ENCODE measurements around the gene ISCA2. TPM values are rescaled to one million over a fixed set of nuclear protein-coding genes. Genes with fewer than 3 reads are reported as not detected.

The ISCA2 gene
- total and polyA plus RNA-seq, 2 donors (not counting 1 experiment from before 2014, with no cell fraction given), result 11.7 to 32.1 TPM

- peaks cover 68% of the 10 kb centered on the region for H3K36me3 ChIP-seq (ENCODE audit: control insufficient read depth, insufficient read depth, low read length)
- H4K20me1 ChIP-seq (ENCODE audit: control insufficient read depth, extremely low read depth, insufficient read depth, low read length), result no peaks in the 10 kb centered on the region
- H3K27me3 ChIP-seq (ENCODE audit: control insufficient read depth, insufficient read depth, low read length), result no peaks in the 10 kb centered on the region
Observed at GRCh38 chr14:74505831-74506230, 12.3 kb downstream of the ISCA2 start.

DNA sequence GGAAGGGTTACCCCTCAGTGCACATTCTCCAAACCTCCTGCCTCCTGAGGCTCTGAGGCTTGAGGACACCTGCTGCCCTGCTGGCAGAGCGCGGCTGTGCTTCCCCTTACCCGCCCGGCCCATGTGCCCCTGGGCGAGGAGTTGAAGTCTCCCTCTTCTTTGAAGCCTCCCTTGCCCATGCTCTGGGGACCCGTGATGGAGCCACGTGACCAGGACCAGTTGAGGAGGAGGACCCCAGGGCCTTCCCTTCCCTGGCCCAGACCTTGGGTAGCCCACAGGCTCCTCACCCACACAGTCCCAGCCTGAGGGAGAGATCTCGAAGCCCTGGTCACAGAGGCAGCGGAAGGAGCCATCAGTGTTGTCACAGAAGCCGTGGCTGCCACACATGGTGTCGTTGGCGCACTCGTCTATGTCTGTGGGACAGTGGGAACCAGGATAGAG, 12.9 kb downstream of the ISCA2 start:
- H3K27ac ChIP-seq (ENCODE audit: insufficient read depth, low read length), result no peak overlapping the region
- TF ChIP-seq, protein P1, sequence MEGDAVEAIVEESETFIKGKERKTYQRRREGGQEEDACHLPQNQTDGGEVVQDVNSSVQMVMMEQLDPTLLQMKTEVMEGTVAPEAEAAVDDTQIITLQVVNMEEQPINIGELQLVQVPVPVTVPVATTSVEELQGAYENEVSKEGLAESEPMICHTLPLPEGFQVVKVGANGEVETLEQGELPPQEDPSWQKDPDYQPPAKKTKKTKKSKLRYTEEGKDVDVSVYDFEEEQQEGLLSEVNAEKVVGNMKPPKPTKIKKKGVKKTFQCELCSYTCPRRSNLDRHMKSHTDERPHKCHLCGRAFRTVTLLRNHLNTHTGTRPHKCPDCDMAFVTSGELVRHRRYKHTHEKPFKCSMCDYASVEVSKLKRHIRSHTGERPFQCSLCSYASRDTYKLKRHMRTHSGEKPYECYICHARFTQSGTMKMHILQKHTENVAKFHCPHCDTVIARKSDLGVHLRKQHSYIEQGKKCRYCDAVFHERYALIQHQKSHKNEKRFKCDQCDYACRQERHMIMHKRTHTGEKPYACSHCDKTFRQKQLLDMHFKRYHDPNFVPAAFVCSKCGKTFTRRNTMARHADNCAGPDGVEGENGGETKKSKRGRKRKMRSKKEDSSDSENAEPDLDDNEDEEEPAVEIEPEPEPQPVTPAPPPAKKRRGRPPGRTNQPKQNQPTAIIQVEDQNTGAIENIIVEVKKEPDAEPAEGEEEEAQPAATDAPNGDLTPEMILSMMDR (conservative IDR thresholded peaks at IDR 0.05 in 1 of 2, IDR thresholded peaks at IDR 0.05 in 1 of 2; ENCODE audit: low read depth in 1 of 2, low read length in 2 of 2), result no peak
- TF ChIP-seq EZH2 (IDR thresholded peaks at IDR 0.05; ENCODE audit: low read length, missing control alignments), result no peak

More at GRCh38 chr14:74505831-74506230, 12.3 kb downstream of the ISCA2 start:
- TF ChIP-seq, protein P1 (conservative IDR thresholded peaks at IDR 0.05 in 1 of 2, IDR thresholded peaks at IDR 0.05 in 1 of 2; ENCODE audit: low read depth in 1 of 2, low read length in 2 of 2), result no peak
- no peak for TF ChIP-seq EZH2 (IDR thresholded peaks at IDR 0.05; ENCODE audit: low read length, missing control alignments)
- Histone ChIP-seq H3K9me3 (ENCODE audit: control insufficient read depth, insufficient read depth, low read depth, low read length) (no peaks in the 10 kb centered on the region), H3K4me2 (ENCODE audit: extremely low read depth, insufficient read depth, low read length) (no peak overlapping the region), H3K4me3 (replicated peaks in 1 of 4; ENCODE audit: control extremely low read depth in 1 of 4, insufficient read depth in 1 of 4, low read depth in 3 of 4, low read length in 4 of 4) (no peak overlapping the region), H2AFZ (ENCODE audit: low read length) (no peak overlapping the region), H3K27ac (ENCODE audit: insufficient read depth, low read length) (no peak overlapping the region), H3K4me1 (ENCODE audit: control insufficient read depth, extremely low read depth, insufficient read depth, low read length) (peaks cover 7% of the 10 kb centered on the region), H3K9ac (ENCODE audit: insufficient read depth, low read length) (no peak overlapping the region), H3K79me2 (ENCODE audit: control insufficient read depth, insufficient read depth, low read length) (no peaks in the 10 kb centered on the region)
- DNase-seq (ENCODE audit: low read depth in 2 of 2), result no peak

GRCh38 chr14:74507085-74507484, 13.5 kb downstream of the ISCA2 start:
- H2AFZ ChIP-seq (ENCODE audit: low read length), result no peak overlapping the region
- TF ChIP-seq, protein P1 (conservative IDR thresholded peaks at IDR 0.05 in 1 of 2, IDR thresholded peaks at IDR 0.05 in 1 of 2; ENCODE audit: low read depth in 1 of 2, low read length in 2 of 2), result no peak
- no peak for TF ChIP-seq EZH2 (IDR thresholded peaks at IDR 0.05; ENCODE audit: low read length, missing control alignments)

More for the DNA sequence above, 12.9 kb downstream of the ISCA2 start:
- Histone ChIP-seq H3K36me3 (ENCODE audit: control insufficient read depth, insufficient read depth, low read length) (peaks cover 63% of the 10 kb centered on the region), H3K9ac (ENCODE audit: insufficient read depth, low read length) (no peak overlapping the region), H2AFZ (ENCODE audit: low read length) (no peak overlapping the region), H3K4me1 (ENCODE audit: control insufficient read depth, extremely low read depth, insufficient read depth, low read length) (peaks cover 13% of the 10 kb centered on the region), H3K4me3 (replicated peaks in 1 of 4; ENCODE audit: control extremely low read depth in 1 of 4, insufficient read depth in 1 of 4, low read depth in 3 of 4, low read length in 4 of 4) (no peak overlapping the region), H3K4me2 (ENCODE audit: extremely low read depth, insufficient read depth, low read length) (no peak overlapping the region), H3K27me3 (ENCODE audit: control insufficient read depth, insufficient read depth, low read length) (no peaks in the 10 kb centered on the region), H4K20me1 (ENCODE audit: control insufficient read depth, extremely low read depth, insufficient read depth, low read length) (no peaks in the 10 kb centered on the region), H3K9me3 (ENCODE audit: control insufficient read depth, insufficient read depth, low read depth, low read length) (no peaks in the 10 kb centered on the region), H3K79me2 (ENCODE audit: control insufficient read depth, insufficient read depth, low read length) (no peaks in the 10 kb centered on the region)
- DNase-seq (ENCODE audit: low read depth in 2 of 2), result no peak

More at GRCh38 chr14:74507085-74507484, 13.5 kb downstream of the ISCA2 start:
- H3K4me3 ChIP-seq (replicated peaks in 1 of 4; ENCODE audit: control extremely low read depth in 1 of 4, insufficient read depth in 1 of 4, low read depth in 3 of 4, low read length in 4 of 4), result no peak overlapping the region
- H3K79me2 ChIP-seq (ENCODE audit: control insufficient read depth, insufficient read depth, low read length), result no peaks in the 10 kb centered on the region
- peaks cover 19% of the 10 kb centered on the region for H3K4me1 ChIP-seq (ENCODE audit: control insufficient read depth, extremely low read depth, insufficient read depth, low read length)
- no peaks in the 10 kb centered on the region for H3K27me3 ChIP-seq (ENCODE audit: control insufficient read depth, insufficient read depth, low read length)
- H3K9me3 ChIP-seq (ENCODE audit: control insufficient read depth, insufficient read depth, low read depth, low read length), result no peaks in the 10 kb centered on the region
- no peak overlapping the region for H3K27ac ChIP-seq (ENCODE audit: insufficient read depth, low read length)
- no peak for DNase-seq (ENCODE audit: low read depth in 2 of 2)
- no peak overlapping the region for H3K9ac ChIP-seq (ENCODE audit: insufficient read depth, low read length)
- no peak overlapping the region for H3K4me2 ChIP-seq (ENCODE audit: extremely low read depth, insufficient read depth, low read length)
- H3K36me3 ChIP-seq (ENCODE audit: control insufficient read depth, insufficient read depth, low read length), result peaks cover 61% of the 10 kb centered on the region
- H4K20me1 ChIP-seq (ENCODE audit: control insufficient read depth, extremely low read depth, insufficient read depth, low read length), result no peaks in the 10 kb centered on the region
